BE2C (cell line): ENCODE data around the gene DTNB.
"Not testable (repeated sequence)": the region's sequence is repeated elsewhere in the genome, so short reads cannot be mapped to it uniquely, and the experiment has no call there.

Source experiments
- DNase-seq: peaks from one replicate; pipeline ENCODE4 v3.0.0-alpha.2; 2020
- H3K27me3 ChIP-seq: fragments of 250-450 bp; sonication (Bioruptor Pico); 2 replicates; pipeline ENCODE4 v1.5.1; 2020; ENCODE audit warnings: mild to moderate bottlenecking
- H3K36me3 ChIP-seq: fragments of 250-450 bp; sonication (Bioruptor Pico); 2 replicates; pipeline ENCODE4 v1.5.1; 2020; ENCODE audit warnings: mild to moderate bottlenecking
- H3K4me1 ChIP-seq: fragments of 250-450 bp; sonication (Bioruptor Pico); 2 replicates; pipeline ENCODE4 v1.5.1; 2020
- H3K4me3 ChIP-seq: 2 replicates; pipeline ENCODE4 v1.5.1; 2011; ENCODE audit warnings: low read depth, low read length
- H3K9me3 ChIP-seq: fragments of 250-450 bp; sonication (Bioruptor Pico); 2 replicates; pipeline ENCODE4 v1.5.1; 2020
- CTCF ChIP-seq: IDR thresholded peaks from 2 replicates; pipeline ENCODE4 v1.5.1; 2012; ENCODE audit warnings: mild to moderate bottlenecking, low read depth, low read length

DTNB gene

DNA sequence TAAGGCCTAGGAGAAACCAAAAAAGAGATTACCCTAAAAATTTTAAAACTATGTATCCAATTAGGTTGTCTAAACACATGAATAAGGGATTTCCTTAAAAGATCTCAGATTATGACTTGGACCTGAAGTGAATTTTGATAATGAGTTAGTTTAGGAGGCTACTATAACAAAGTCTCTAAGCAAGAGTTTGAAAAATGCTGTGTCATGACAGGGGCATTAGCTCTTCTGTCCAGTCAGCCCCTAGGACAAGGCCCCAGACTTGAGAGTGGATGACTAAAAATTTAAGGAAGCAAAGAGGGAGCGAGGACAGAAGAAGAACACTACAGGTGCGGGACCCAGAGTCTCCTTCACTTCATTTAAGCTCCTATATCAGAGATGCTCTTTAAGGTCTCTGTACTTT lies 135.9 kb downstream of the DTNB start:
- DNase-seq = no peak
- Histone ChIP-seq H3K9me3 (no peaks in the 10 kb centered on the region), H3K4me1 (peaks cover 9% of the 10 kb centered on the region), H3K27me3 (no peaks in the 10 kb centered on the region), H3K36me3 (no peaks in the 10 kb centered on the region), H3K4me3 (no peak overlapping the region)
- no peak for TF ChIP-seq CTCF

DNA sequence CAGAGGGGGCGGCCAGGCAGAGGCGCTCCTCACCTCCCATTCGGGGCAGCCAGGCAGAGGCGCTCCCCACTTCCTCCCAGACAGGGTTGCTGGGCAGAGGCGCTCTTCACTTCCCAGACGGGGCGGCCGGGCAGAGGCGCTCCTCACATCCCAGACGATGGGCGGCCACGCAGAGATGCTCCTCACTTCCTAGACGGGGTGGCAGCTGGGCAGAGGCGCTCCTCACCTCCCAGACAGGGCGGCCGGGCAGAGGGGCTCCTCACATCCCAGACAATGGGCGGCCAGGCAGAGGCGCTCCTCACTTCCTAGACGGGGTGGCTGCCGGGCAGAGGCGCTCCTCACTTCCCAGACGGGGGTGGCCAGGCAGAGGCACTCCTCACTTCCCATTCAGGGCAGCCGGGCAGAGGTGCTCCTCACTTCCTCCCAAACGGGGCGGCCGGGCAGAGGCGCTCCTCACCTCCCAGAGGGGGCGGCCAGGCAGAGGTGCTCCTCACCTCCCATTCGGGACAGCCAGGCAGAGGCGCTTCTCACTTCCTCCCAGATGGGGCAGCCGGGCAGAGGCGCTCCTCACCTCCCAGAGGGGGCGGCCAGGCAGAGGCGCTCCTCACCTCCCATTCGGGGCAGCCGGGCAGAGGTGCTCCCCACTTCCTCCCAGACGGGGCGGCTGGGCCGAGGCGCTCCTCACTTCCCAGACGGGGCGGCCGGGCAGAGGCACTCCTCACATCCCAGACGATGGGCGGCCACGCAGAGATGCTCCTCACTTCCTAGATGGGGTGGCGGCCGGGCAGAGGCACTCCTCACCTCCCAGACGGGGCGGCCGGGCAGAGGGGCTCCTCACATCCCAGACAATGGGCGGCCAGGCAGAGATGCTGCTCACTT lies 137.7 kb downstream of the DTNB start:
- H3K27me3 ChIP-seq, H3K4me3 ChIP-seq, H3K9me3 ChIP-seq, H3K36me3 ChIP-seq, H3K4me1 ChIP-seq, DNase-seq: not testable (repeated sequence)

GRCh38 chr2:25534937-25535336 lies 138.4 kb downstream of the DTNB start:
- H3K9me3 ChIP-seq, H3K4me3 ChIP-seq, H3K27me3 ChIP-seq, DNase-seq, H3K36me3 ChIP-seq, H3K4me1 ChIP-seq: not testable (repeated sequence)

DNA sequence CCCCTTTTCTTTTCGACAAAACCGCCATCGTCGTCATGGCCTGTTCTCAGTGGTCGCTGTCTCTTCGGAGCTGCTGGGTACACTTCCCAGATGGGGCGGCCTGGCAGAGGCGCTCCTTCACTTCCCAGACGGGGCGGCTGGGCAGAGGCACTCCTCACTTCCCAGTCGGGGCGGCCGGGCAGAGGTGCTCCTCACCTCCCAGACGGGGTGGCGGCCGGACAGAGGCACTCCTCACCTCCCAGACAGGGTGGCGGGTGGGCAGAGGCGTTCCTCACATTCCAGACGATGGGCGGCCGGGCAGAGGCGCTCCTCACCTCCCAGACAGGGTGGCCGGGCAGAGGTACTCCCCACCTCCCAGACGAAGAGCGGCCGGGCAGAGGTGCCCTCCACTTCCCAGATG lies 138.9 kb downstream of the DTNB start:
- Histone ChIP-seq H3K27me3 (no peaks in the 10 kb centered on the region), H3K4me1 (no peaks in the 10 kb centered on the region), H3K4me3 (no peak overlapping the region), H3K9me3 (no peaks in the 10 kb centered on the region), H3K36me3 (no peaks in the 10 kb centered on the region)
- no peak for DNase-seq
- no peak for TF ChIP-seq CTCF

DNA sequence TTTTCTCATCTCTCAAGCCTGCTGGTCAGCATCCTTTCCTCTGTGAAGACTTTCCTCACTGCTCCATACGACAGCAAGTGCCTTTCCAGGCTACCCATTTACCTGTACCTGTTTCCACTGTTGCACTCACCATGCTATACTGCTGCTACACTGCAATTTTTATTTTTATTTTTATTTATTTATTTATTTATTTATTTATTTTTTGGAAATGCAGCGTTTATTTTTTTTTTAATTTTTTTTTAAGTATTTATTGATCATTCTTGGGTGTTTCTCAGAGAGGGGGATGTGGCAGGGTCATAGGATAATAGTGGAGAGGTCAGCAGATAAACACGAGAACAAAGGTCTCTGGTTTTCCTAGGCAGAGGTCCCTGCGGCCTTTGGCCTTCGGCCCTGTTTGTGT lies 139.6 kb downstream of the DTNB start:
- not testable (repeated sequence) for H3K9me3 ChIP-seq, DNase-seq, H3K4me1 ChIP-seq, H3K36me3 ChIP-seq, H3K27me3 ChIP-seq, H3K4me3 ChIP-seq

GRCh38 chr2:25532521-25532920 lies 140.9 kb downstream of the DTNB start:
- no peak overlapping the region for H3K4me3 ChIP-seq
- no peaks in the 10 kb centered on the region for H3K27me3 ChIP-seq
- no peak for TF ChIP-seq CTCF
- H3K36me3 ChIP-seq = no peaks in the 10 kb centered on the region
- no peaks in the 10 kb centered on the region for H3K4me1 ChIP-seq
- DNase-seq = no peak
- no peaks in the 10 kb centered on the region for H3K9me3 ChIP-seq

- DNase-seq = no peak
- no peak for TF ChIP-seq CTCF
- H3K36me3 ChIP-seq = no peaks in the 10 kb centered on the region
- H3K9me3 ChIP-seq = no peaks in the 10 kb centered on the region
- no peaks in the 10 kb centered on the region for H3K4me1 ChIP-seq
- no peak overlapping the region for H3K4me3 ChIP-seq
- H3K27me3 ChIP-seq = no peaks in the 10 kb centered on the region
These were observed 144.3 kb downstream of the DTNB start for GRCh38 chr2:25529034-25529433.

DNA sequence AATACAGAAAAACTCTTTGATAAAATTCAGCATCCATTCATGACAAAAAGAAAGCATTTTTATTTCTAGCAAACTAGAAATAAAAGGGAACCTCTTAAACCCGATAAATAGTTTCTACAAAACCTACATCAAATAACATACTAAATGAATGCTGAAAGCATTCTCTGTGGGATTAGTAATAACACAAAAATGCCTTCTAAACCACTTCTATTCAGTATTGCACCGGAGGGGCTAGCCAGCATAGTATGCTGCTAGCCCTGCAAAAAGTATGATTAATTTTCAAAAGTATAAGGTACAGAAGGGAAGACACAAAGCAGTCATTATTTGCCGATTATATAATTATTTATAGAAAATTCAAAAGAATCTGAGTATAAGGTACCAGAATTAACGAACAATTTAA lies 145.2 kb downstream of the DTNB start:
- Histone ChIP-seq H3K4me1 (no peaks in the 10 kb centered on the region), H3K4me3 (no peak overlapping the region), H3K36me3 (no peaks in the 10 kb centered on the region), H3K27me3 (no peaks in the 10 kb centered on the region), H3K9me3 (no peaks in the 10 kb centered on the region)
- TF ChIP-seq CTCF = no peak
- no peak for DNase-seq
